Ureter (tissue), 1 donor: ENCODE measurements around the gene HINFP. TPM values are rescaled to one million over a fixed set of nuclear protein-coding genes. Genes with fewer than 3 reads are reported as not detected.

Source experiments
- total RNA-seq: library from RNA; stranded (reverse); gene quantifications from one replicate; pipeline ENCODE4 v1.2.4, GENCODE V29; 2023
- donor health status: DM: yes; HTN: yes; CAD: no.

The HINFP gene
- total RNA-seq, 1 donor from 2014 or later: 28.8 TPM

Other genes with a start within 250 kb of the HINFP start
- not detected for gene CXCR5, start 237.7 kb upstream of the HINFP start, total RNA-seq
- 87.8 TPM for gene BCL9L, start 195.7 kb upstream of the HINFP start, total RNA-seq
- 240 TPM for gene UPK2, start 165.3 kb upstream of the HINFP start, total RNA-seq
- gene FOXR1, start 149.8 kb upstream of the HINFP start, total RNA-seq: not detected
- 51.6 TPM for gene CENATAC, start 123.4 kb upstream of the HINFP start, total RNA-seq
- 1,353 TPM for gene RPS25, start 103.2 kb upstream of the HINFP start, total RNA-seq
- gene TRAPPC4, start 102.8 kb upstream of the HINFP start, total RNA-seq: 72.4 TPM
- gene SLC37A4, start 90.7 kb upstream of the HINFP start, total RNA-seq: 16.9 TPM
- gene HYOU1, start 64.4 kb upstream of the HINFP start, total RNA-seq: 162 TPM
- 38.6 TPM for gene VPS11, start 53.8 kb upstream of the HINFP start, total RNA-seq
- gene HMBS, start 36.7 kb upstream of the HINFP start, total RNA-seq: 26.4 TPM
- gene DPAGT1, start 19.7 kb upstream of the HINFP start, total RNA-seq: 45.4 TPM
- gene C2CD2L, start 14.2 kb upstream of the HINFP start, total RNA-seq: 10.1 TPM
- 0.42 TPM for gene ABCG4, start 27.5 kb downstream of the HINFP start, total RNA-seq
- gene NLRX1, start 47.1 kb downstream of the HINFP start, total RNA-seq: 31.5 TPM
- gene NHERF4, start 63.9 kb downstream of the HINFP start, total RNA-seq: 1.7 TPM
- 17.9 TPM for gene CBL, start 84.8 kb downstream of the HINFP start, total RNA-seq
- 98.7 TPM for gene MCAM, start 195.6 kb downstream of the HINFP start, total RNA-seq
- gene RNF26, start 212.9 kb downstream of the HINFP start, total RNA-seq: 23.1 TPM
- 14.6 TPM for gene C1QTNF5, start 219.3 kb downstream of the HINFP start, total RNA-seq
- gene MFRP, start 225.1 kb downstream of the HINFP start, total RNA-seq: not detected